Ascending aorta (tissue), 2 donors: ENCODE data around the gene APIP. TPM values are rescaled to one million over a fixed set of nuclear protein-coding genes. Genes with fewer than 3 reads are reported as not detected.
A peak's percentile ranks its signal among the peaks of the same experiment; 100 is the strongest.

Source experiments
- DNase-seq, 2 donors: peaks; one replicate each; pipeline ENCODE4 v3.0.0-alpha.2; 2019; ENCODE audit warnings: low spot score in 2 of 2
- H3K27ac ChIP-seq, 2 donors: fragments of 200-600 bp; sonication (generic); one replicate each; pipeline ENCODE4 v1.5.1; 2016 to 2017; ENCODE audit warnings: mild to moderate bottlenecking in 1 of 2
- H3K27me3 ChIP-seq: fragments of 200-600 bp; sonication (generic); one replicate; pipeline ENCODE4 v1.5.1; 2017
- H3K36me3 ChIP-seq, 2 donors: fragments of 200-600 bp; sonication (generic); one replicate each; pipeline ENCODE4 v1.5.1; 2016
- H3K4me1 ChIP-seq, 2 donors: fragments of 200-600 bp; sonication (generic); one replicate each; pipeline ENCODE4 v1.5.1; 2016 to 2017; ENCODE audit warnings: mild to moderate bottlenecking in 1 of 2
- H3K4me3 ChIP-seq, 2 donors: fragments of 200-600 bp; sonication (generic); one replicate each; pipeline ENCODE4 v1.5.1; 2016 to 2017; ENCODE audit warnings: mild to moderate bottlenecking in 1 of 2
- H3K9me3 ChIP-seq, 2 donors: fragments of 200-600 bp; sonication (generic); one replicate each; pipeline ENCODE4 v1.5.1; 2016
- CTCF ChIP-seq, 3 experiments: fragments of 200-600 bp in 2 of 3; fragments of 450-650 bp in 1 of 3; sonication (generic) in 2 of 3; IDR thresholded peaks; one replicate each; pipeline ENCODE4 v1.5.1; 2016 to 2019; ENCODE audit warnings: antibody characterized with exemption in 3 of 3, mild to moderate bottlenecking in 1 of 3, moderate library complexity in 1 of 3
- intact Hi-C: fragments of 100-400 bp; cut with DNase I; formaldehyde crosslinking; loops from one replicate; pipeline ENCODE4 v1.15.1; 2023
- total RNA-seq: library from RNA; depleted of rRNA; stranded (reverse); fragments of >200 nt; gene quantifications from one replicate; pipeline ENCODE4 v1.1.0, GENCODE V29; 2016

APIP gene
- total RNA-seq, 1 donor from 2014 or later, result 3.6 TPM

- Histone ChIP-seq H3K4me3 (no peak overlapping the region), H3K36me3 (peaks cover 0 to 17% of the 10 kb centered on the region in 2 donors), H3K4me1 (peaks cover 6 to 7% of the 10 kb centered on the region in 2 donors), H3K27ac (no peak overlapping the region), H3K27me3 (no peaks in the 10 kb centered on the region), H3K9me3 (no peaks in the 10 kb centered on the region)
- DNase-seq, result no peak
- intact Hi-C loops, result no loop called here
- no peak for TF ChIP-seq CTCF (IDR thresholded peaks at IDR 0.05)
Observed at GRCh38 chr11:34928960-34929680, 12.9 kb upstream of the APIP start.

- Histone ChIP-seq H3K27ac (no peak overlapping the region), H3K9me3 (no peaks in the 10 kb centered on the region), H3K36me3 (peaks cover 0 to 15% of the 10 kb centered on the region in 2 donors), H3K27me3 (no peaks in the 10 kb centered on the region), H3K4me3 (no peak overlapping the region), H3K4me1 (peaks cover 6 to 7% of the 10 kb centered on the region in 2 donors)
- intact Hi-C loops, result no loop called here
- no peak for DNase-seq
- no peak for TF ChIP-seq CTCF (IDR thresholded peaks at IDR 0.05)
Observed at GRCh38 chr11:34928268-34928959, 12.2 kb upstream of the APIP start.

GRCh38 chr11:34926831-34927132, 10.6 kb upstream of the APIP start:
- Histone ChIP-seq H3K9me3 (no peaks in the 10 kb centered on the region), H3K27me3 (no peaks in the 10 kb centered on the region), H3K4me3 (no peak overlapping the region), H3K27ac (no peak overlapping the region), H3K36me3 (peaks cover 0 to 4% of the 10 kb centered on the region in 2 donors), H3K4me1 (peaks cover 6 to 7% of the 10 kb centered on the region in 2 donors)
- DNase-seq, result no peak
- intact Hi-C loops, result loop anchor here (1.0 kb wide), 2 partner anchors 466 to 559 kb away; no protein-coding TSS in a partner anchor
- TF ChIP-seq CTCF (IDR thresholded peaks at IDR 0.05), result no peak

GRCh38 chr11:34926101-34926830, 10.1 kb upstream of the APIP start:
- TF ChIP-seq CTCF (IDR thresholded peaks at IDR 0.05), result peak; percentile 49 to 80 (median 51)
- no peak overlapping the region for H3K27ac ChIP-seq

GRCh38 chr11:34924714-34925113, 8.5 kb upstream of the APIP start:
- no peaks in the 10 kb centered on the region for H3K9me3 ChIP-seq
- H3K4me1 ChIP-seq, result peaks cover 6 to 7% of the 10 kb centered on the region in 2 donors
- no peak for TF ChIP-seq CTCF (IDR thresholded peaks at IDR 0.05)
- no peaks in the 10 kb centered on the region for H3K36me3 ChIP-seq
- no peak for DNase-seq
- no peak overlapping the region for H3K27ac ChIP-seq
- H3K4me3 ChIP-seq, result no peak overlapping the region
- H3K27me3 ChIP-seq, result no peaks in the 10 kb centered on the region
- intact Hi-C loops, result no loop called here

More at GRCh38 chr11:34926101-34926830, 10.1 kb upstream of the APIP start:
- H3K27me3 ChIP-seq, result no peaks in the 10 kb centered on the region
- H3K4me3 ChIP-seq, result no peak overlapping the region
- intact Hi-C loops, result loop anchor here (1.0 kb wide), 2 partner anchors 466 to 559 kb away; no protein-coding TSS in a partner anchor
- DNase-seq, result no peak
- no peaks in the 10 kb centered on the region for H3K9me3 ChIP-seq
- H3K36me3 ChIP-seq, result no peaks in the 10 kb centered on the region
- peaks cover 6 to 7% of the 10 kb centered on the region in 2 donors for H3K4me1 ChIP-seq
